NCI-H1092 treated with DMSO at 0.1 percent for 48 hours (cell line): Measurements from ENCODE around the gene PLEKHM2.

Experiments
- DNase-seq: peaks from one replicate; lab custom pipeline; 2025; lab: John Stamatoyannopoulos, UW

The PLEKHM2 gene

DNA sequence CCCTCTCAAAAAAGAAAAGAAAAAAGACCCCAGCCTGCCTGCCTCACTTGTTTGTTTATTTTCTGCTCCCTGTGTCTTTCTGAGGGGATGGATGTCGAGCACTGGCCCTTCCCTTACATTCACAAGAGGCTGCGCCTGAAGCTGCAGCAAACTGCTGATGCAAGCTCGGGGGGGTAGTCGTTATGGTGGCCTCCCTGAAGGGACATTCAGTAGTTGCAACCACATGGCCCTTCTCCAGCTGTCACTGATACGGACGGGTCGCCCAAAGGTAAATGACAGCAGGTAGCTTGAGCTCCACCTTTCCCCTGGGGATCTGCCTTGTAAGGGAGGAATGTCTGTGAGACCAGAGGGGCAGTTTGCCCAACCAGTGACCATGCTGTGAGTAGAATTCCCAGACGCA is 17.7 kb downstream of the PLEKHM2 start:
- DNase-seq: no peak

- no peak for DNase-seq
Measured at GRCh38 chr1:15702722-15703550, 18.8 kb downstream of the PLEKHM2 start.

DNA sequence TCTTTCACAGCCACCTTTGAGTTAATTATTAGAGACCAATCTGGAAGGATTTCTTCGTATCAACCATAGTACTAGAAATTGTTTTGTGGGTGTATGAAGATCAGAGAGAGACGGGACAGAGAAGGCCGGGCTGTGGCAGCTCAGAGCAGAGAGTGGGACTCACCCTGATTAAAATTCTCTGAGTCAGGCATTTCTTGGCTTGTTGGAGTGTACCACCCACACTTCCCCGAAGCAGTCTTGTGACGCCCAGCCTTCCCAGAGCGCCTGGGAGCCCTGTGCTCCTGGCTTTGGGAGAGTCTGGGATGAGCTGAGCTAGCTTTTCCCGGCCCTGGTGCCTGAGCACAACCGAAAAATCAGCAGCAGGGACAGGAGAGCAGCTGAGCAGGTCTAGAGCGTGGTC is 19.4 kb downstream of the PLEKHM2 start:
- DNase-seq: no peak

DNA sequence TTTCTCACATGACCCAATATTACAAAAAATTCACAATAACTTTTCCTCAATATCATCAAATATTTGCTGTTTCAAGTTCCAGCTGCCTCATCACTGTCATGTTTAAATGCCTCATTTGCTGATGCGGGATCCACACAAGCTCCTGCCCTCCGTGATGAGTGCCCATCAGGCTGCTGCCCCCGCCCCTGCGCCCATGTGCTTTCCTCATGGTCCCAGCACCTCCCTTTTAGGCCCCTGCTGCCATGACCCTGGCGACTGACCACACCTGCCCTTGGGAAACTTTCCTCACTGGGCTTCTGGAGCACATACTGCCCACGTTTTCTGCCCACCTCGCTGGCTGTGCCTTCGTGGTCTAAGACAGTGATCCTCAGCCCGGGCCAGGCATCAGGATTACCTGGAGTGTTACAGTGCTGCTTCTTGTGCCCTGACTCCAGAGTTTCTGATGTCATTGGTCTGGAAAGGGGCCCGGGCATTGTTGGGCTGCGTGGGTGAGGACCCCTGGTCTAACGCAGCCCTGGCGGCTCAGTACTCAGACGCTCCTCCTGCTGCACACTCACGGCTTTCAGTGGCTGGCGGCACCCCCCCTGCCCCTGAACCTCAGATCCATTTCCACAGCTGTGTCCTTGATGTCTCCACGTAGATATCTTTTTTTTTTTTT is 20.5 kb downstream of the PLEKHM2 start:
- DNase-seq: no peak

- DNase-seq: no peak
Measured at GRCh38 chr1:15705184-15705566, 21.1 kb downstream of the PLEKHM2 start.

- no peak for DNase-seq
Measured at GRCh38 chr1:15706751-15707150, 22.6 kb downstream of the PLEKHM2 start.

GRCh38 chr1:15707239-15707925 is 23.3 kb downstream of the PLEKHM2 start:
- no peak for DNase-seq

GRCh38 chr1:15708486-15709137 is 24.5 kb downstream of the PLEKHM2 start:
- DNase-seq: no peak

DNA sequence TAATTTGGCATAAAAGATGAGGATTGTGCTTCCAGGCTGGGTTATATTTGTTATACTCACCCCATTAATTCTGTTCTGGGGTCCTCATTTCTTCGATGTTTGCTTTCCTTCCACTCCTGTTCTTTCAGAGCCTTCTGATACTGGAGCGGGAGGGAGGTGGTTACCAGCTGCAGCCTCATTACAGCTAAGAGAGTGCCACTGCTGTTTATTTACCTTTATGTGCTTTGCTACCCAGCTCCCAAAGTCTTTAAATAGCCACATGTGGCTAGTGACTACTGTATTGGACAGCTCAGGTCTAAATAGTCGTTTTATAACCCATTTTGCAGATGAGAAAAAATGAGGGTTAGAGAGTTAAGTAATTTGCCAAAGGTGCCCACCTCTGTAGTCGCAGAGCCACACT is 25.1 kb downstream of the PLEKHM2 start:
- peak; percentile 59 for DNase-seq

DNA sequence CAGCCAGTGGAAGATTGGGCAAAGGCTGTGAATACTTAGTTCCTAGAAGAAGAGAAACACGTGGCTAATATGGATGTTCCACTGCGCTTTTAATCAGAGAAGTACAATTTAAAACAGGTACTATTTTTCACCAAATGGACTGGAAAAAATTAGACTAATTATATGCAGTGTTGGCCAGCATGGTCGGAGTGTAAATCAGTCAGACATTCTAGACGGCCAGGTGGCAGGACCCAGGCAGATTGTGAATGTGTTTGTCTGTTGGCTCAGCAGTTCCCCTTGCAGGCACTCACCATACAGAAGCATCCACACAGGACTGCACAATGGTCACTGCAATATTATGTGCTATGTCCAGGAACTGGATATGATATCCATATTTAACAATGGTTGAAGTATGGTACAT is 28.0 kb downstream of the PLEKHM2 start:
- DNase-seq: peak; percentile 53

- no peak for DNase-seq
Measured at GRCh38 chr1:15714406-15715136, 30.5 kb downstream of the PLEKHM2 start.

GRCh38 chr1:15717418-15718125 is 33.5 kb downstream of the PLEKHM2 start:
- DNase-seq: no peak

DNA sequence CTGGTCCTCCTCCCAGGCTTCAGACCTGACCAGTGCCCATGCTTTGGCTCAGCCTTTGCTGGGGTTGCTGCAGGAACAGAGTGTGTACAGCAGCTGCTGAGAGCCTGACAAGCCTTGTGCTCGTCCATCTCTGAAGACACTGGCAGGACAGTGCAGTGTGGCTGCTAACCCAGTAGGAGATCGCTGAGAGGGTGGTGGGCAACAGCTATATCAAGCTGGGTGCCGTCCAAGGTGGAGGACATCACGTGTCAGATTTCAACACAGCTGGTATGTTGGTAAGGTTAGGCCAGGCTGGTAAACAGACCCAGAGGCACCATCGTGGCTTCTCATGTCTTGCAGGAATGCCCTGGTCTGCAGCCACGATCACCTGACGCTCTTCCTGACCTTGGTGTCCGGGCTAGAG is 34.1 kb downstream of the PLEKHM2 start:
- DNase-seq: no peak

GRCh38 chr1:15719381-15720120 is 35.4 kb downstream of the PLEKHM2 start:
- DNase-seq: no peak

GRCh38 chr1:15720861-15721260 is 36.7 kb downstream of the PLEKHM2 start:
- DNase-seq: no peak

- DNase-seq: no peak
Measured at GRCh38 chr1:15722411-15722810, 38.3 kb downstream of the PLEKHM2 start.

GRCh38 chr1:15722836-15723532 is 38.9 kb downstream of the PLEKHM2 start:
- no peak for DNase-seq

- DNase-seq: no peak
Measured at GRCh38 chr1:15723631-15724246, 39.6 kb downstream of the PLEKHM2 start.
